Stimulated activated CD8-positive, alpha-beta memory T cell treated with anti-CD3 and anti-CD28 coated beads, Interleukin-4, amount 100 ng/mL, for 1 hour (primary cell): ENCODE measurements around the gene RIMS4.

ENCODE experiments used
- DNase-seq, 2 donors: peaks; one replicate each; pipeline ENCODE4 v3.0.0-alpha.2; 2020; ENCODE audit warnings: low read depth in 2 of 2, low spot score in 1 of 2

RIMS4 gene

DNA sequence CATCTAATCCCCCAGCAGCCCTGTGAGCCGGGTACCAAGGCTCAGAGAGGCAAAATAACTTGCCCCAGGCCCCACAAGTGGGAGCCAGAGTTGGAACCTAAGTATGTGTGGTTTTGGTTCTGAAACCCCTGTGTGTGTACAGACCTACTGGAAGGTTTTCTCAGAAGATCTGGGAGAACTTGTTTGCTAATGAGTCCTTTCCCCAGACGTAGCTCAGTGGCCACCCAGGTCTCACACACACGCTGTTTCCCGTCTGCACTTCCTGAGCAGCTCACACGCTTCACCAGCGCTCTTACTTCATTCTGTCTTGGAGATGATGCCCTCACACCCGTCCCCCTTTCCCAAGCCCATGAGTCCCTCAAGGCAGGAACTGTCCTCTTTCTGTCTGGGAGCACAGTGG lies 87.0 kb downstream of the RIMS4 start:
- no peak for DNase-seq

DNA sequence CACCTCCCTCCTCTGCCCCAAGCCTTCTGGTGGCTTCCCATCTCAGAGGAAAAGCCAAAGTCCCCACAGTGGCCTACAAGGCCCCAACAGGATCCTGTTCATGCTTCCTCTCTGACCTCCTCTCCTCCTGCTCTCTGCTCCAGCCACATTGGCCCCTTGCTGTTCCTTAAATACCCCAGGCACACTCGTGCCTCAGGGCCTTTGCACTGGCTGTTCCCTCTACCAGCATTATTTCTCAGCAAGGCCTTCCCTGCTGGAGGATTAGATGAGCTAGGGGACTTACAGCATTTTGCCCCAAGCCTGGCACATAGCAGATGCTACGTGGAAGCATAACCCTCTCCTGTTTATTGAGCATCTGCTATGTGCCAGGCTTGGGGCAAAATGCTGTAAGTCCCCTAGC lies 87.4 kb downstream of the RIMS4 start:
- no peak for DNase-seq

DNA sequence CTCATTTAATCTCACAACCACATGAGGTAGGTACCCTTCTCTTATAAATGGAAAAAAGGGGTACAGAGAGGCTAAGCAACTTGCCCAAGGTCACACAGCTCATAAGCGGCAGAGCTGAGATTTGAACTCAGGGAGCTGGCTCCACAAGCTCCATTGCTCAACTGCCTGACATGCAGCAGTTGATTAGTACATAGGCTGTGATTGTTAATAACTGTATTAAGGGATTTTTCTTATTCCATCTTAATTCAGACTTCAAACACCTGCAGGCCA lies 88.6 kb downstream of the RIMS4 start:
- DNase-seq, result no peak

DNA sequence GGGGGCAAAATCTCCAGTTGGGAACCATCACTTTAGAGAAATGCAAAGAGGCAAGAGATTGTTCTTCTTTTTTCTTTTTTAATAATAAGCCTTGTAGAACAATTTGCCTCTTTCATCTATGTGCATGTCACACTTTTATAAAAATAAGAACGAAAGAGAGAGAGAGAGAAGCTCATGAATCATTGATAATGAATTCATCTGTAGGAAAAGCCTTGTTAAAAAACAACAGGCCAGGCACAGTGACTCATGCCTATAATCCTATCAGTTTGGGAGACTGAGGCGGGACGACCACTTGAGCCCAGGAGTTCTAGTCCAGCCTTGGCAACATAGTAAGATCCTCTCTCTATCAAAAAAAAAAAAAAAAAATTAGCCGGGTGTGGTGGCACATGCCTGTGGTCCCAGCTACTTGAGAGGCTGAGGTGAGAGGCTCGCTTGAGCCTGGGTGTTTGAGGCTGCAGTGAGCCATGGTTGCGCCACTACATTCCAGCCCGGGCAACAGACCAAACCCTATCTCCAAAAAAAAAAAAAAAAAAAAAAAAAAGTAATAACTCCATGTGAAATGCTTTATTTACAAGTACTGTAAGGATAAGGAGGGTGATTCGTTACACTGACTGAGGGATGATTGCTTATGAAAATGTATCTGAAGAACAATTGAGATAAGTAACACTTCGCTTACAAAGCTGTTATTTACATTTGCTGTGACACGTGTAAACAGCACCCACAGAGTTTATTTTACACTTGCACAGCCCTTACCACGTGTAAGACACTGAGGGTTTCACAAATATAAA lies 89.2 kb downstream of the RIMS4 start:
- no peak for DNase-seq

DNA sequence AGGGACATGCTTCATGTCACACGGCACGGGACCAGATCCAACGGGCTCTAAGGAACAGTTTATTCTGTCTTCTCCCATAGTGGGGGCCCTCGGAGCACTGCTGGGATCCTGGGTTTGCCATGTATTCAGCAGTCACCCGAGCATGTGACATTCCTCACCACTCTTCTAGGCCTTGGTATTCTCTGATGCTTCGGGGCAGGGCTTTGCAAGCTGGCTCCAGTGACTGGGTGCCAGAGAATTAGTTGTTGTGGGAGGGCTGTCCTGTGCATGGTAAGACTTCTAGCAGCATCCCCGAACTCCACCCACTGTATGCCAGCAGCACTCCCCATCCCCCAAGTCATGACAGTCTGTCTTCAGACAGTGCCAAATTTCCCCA lies 89.7 kb downstream of the RIMS4 start:
- DNase-seq, result no peak

DNA sequence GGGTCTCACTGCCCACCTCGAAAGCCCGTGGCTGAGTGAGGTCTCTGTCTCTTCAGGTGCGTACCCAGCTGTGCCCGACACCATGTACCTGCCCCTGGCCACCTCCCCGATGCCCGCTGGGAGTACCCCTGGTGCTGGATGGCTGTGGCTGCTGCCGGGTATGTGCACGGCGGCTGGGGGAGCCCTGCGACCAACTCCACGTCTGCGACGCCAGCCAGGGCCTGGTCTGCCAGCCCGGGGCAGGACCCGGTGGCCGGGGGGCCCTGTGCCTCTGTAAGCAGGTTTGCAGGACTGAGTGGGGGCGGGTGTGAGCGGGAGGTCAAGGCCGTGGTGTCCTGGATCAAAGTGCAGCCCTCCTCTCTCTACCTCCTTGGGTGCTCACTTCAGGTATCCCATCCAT lies 90.5 kb downstream of the RIMS4 start:
- DNase-seq, result no peak

DNA sequence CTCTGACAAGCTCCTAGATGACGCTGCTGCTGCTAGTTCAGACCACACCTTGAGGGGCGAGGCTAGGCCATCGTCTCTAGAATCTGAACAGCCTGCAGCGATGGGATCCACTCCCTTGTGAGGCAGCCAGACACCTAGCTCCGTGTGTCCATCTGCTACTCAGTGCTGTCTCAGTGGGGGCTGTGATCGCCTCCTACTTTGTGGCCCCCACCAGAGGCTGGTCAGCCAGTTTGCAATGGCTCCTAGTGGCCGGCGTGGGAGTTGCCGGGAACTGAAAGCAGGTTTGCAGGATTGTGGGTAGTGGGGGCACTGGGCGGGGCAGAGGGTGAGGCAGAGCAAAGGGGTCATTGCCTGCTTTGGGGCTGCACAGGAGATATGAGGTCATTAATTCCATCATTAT lies 92.4 kb downstream of the RIMS4 start:
- DNase-seq, result no peak

DNA sequence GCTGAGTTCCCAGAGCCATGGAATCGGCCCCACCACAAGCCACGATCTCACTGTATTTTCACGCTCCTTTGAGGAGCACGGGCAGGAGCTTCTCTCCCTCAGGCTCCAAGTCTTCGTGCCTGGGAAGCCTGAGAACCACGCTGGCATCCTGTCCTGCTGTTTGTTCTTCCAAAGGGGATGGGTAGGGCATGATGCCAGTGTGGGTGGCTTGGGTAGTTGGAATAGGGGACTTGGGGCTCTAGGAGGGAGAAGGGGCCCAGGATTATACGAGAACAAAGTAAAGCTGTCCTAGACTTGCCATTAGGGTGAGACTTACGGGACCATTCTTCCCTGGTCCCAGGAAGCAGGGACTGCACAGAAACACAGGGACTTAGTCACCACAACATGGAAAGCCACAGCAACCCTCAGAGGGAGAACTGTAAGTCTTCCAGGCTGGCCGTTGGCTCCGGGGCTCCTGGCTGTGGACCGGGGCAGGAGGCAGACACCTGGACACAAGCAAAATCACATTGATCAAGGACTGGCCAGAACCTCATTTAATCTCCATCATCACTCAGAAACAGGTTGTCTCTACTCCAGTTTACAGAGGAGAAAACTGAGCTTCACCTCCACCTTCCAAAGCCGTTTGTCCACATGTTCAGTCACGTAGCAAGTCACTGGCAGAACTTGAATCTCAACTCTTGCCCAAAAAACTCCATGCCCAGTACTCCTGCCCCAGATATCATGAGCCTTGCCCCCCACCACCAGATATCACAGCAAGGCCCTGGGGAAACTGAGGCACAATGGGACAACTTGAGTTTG lies 93.8 kb downstream of the RIMS4 start:
- DNase-seq, result no peak

DNA sequence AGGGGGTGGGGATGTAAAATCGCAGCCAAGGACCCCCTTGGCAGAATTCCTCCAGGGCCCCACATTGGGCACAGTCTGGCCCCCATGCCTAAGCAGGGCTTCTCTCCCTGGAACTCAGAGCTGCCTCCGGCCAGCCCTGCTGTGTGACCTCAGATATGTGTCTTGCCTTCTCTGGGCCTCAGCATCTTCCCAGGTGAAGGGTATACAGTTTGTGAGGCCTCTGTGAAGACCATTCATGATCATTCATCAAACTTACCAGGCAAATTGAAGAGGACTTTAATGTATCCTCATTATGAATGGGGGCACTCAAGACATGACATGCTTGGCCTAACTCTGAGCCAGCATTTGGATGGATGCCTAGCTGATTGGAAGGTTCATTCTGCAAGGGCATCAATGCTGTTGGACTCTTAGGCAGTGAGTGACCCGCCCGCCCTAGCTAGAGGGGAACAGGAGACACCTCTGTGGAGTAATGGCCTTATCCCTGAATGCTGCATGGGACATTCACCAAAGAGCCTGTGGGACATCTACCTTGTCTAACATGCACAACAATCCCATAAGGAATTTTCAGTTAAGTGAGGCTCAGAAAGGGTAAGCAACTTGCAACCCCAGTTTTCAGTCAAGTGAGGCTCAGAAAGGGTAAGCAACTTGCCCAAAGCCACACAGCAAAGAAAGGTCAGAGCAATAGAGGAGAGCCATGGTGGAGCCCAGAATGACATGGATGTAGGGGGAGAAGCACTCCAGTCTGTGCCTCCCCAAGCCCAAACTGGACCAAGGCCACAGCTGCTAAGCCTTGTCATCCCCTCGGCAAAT lies 94.6 kb downstream of the RIMS4 start:
- DNase-seq, result no peak

DNA sequence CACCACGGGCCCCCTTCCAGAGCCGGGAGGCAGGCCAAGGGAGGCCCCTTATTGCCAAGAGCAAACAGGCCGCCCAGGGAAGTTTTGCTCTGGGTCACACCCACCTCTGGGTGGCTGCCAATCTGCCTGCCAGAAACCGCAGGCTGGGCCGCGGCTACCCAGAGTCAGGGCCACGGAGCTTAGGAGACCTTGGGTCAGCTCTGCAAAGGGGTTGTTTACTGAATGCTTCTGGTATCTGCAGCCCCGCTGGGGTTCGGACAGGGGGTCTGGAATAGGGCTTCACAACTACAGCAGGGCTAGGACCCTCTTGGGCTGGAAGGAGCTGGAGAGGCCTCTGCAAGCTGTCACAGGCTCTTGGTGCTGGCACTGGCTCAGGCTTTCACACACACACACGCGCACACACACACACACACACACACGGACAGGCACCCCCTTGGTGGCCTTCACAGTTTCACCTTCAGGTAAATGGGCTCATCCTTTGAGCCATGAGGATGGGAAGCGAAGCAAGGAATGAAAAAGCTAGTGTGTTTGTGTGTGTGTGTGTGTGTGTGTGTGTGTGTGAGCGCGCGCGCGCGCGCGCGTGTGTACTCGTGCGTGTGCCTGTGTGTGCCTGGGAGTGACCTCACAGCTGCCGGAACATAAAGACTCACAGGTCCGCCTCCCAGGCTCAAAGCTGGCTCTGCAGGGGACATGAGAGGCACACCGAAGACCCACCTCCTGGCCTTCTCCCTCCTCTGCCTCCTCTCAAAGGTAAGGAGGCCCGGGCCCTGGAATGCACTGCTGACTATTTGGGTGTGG lies 95.4 kb downstream of the RIMS4 start, which contains the start of gene CCN5:
TSS of gene CCN5 (plus strand) at position 669 of the 798 bp plus-strand sequence. CDS start at position 691, 22 bp downstream.
- DNase-seq, result no peak

DNA sequence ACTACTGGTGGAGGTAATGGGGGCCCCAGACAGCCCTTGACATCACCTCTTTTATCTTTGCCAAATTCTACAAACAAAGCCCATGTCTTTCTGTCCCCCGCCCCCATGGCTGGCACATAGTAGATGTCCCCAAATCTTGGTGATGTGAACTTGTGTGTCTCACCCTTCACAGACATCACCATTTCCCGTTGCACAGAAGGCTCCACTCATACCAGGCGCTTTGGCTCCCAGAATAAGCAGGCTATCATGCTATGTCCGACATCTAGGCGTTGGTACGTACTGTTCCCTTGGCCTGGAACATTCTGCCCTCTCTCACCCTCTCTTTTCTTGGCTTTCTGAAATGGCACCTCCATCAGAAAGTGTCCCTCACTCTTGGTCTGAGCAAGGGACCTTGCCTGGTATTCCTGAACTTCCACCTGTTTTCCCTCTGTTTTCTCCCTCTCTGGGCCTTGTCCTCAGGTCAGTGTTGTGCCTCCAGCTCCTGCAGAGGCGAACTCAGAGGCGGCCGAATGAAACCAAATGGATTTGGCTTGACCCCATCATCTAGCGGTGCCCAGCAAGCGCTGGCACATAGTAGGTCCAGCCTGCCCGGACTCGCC lies 96.1 kb downstream of the RIMS4 start:
- DNase-seq, result no peak

DNA sequence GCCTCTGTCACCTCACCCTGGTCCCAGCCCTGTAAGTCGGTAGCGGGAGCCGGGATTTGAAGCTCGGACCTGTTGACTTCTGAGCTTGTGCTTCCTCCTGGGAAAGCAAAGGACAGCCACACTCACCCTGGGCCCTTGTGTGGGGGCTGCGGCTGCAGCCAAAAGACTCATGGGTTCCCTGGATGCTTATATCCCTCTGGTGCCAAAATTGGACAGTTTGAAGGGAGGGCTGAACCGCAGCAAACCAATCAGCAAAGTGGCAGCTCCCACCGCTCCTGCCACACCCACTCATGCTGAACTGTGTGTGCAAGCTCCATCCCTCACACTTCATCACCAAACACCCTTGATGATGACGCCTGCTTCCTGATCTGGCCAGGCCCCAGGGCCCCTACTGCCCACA lies 99.1 kb downstream of the RIMS4 start:
- DNase-seq, result no peak

DNA sequence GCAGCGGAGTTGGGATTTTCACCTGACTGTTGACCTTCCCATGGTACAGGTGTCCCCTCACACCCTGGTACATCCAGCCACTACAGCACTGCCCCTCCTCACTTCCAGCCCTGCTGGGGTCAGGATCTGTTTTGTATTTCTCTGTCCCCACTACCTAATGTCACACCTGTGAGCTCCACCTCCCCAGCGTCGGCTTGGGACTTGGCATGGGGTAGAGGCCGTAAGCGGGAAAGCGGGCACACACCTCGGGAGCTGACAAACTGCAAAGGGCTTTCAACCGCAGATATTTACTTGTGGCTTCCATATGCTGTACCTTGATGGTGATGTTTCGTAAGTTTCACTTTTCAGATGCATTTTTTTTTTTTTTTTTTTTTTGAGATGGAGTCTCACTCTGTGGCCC lies 100.5 kb downstream of the RIMS4 start:
- DNase-seq, result no peak

DNA sequence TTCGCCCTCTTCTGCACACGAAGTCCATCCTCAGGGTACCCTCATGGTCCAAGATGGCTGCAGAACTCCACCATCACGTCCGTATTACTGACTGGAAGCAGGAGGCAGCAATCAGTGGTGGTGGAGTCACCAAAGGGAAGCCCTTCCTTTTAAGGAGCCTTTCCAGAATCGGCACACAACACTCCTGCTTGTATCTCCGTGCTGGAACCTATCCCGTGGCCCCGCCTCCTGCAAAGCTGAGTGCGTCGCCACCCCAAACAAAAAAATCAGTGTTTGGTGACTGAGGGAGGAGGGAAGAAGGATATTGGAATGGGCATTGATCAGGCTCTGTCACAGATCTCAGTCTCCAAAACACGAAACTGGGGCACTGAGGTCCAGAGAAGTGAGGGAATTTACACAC lies 101.0 kb downstream of the RIMS4 start:
- no peak for DNase-seq

DNA sequence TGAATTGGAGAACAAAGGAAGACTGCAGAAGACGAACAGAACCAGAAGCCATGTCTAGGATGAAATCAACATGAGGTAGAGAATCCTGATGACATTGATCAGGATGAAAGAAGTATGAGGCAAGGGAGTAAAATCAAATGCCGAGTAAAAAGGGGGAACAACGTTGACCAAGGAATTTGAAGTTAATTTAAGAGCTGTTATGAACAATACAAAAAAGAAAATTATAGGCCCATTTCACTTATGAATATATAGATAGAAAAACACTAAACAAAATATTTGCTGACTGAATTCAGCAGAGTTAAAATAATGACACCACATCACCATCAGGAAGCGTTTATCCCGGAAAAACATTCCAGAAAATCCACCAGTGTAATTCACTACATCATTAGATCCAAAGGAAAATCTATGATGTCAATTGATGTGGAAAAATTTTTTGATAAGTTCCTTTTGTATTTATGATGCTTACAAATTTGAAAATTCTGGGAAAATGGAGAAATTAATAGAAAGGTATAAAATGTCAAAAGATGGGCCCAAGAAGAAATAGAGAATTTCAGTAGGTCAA lies 103.2 kb downstream of the RIMS4 start:
- no peak for DNase-seq

DNA sequence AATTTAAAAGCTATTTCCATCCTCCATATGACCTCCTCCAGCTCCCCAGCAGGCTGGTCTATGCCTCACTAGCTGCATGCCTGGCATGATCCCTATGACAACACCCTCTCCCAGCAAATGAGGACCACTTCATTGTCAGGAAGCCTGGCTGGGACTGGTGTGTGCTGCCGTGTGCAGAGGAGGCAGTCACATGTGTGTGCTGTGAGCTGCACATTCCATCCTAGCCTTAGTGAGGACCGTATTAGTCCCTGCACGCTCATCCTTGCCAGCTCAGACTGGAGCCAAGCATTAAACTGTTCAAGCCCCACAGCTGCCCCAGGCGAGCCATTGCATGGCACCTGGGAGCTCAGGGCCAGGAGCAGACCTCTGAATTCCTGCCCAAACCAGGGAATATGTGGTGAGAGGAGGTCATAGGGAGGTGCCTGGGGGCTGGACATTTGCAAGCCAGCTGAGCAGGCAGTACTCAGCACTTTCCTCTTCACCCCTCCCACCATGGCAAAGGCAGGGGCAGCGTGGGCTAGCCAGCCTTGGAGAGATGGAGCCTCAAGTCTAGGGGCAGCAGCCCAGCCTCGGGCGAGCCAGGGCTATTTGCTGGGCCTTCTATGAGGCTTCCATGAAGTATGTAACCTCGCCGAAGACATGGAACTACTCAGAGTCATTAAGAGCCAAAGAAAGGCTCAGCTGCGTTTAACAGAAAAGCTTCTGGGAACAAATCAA lies 103.9 kb downstream of the RIMS4 start:
- no peak for DNase-seq

DNA sequence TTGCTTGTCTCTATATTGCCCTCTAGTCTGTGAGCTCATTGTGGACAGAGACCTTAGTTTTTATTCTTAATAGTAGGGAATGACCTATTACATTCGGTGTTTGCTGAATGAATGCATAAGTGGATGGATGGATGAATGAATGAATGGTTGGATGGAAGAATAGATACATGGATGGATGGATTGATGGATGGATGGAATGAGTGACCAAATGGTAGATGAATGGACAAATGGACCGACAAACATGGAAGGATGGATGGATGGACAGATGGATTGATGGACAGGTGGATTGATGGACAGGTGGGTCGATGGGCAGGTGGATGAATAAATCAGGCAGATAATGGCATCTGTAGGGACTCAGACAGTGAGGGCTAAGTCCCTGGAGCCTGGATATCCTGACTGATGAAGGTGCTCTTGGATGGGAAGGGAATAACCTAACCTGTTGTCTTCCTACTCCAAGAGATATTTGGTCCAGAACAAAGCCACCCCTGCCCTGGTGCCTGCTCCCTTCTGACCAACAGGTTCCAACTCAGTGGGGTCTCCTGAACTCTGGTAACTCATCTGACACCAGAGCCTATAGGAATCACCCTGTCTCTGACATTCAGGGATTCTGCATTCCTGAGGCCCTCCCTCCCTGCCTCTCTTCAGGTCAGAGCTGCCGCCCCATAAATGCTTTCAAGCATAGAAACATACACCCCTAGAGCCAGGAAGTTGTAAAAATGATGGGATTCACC lies 104.8 kb downstream of the RIMS4 start:
- no peak for DNase-seq

DNA sequence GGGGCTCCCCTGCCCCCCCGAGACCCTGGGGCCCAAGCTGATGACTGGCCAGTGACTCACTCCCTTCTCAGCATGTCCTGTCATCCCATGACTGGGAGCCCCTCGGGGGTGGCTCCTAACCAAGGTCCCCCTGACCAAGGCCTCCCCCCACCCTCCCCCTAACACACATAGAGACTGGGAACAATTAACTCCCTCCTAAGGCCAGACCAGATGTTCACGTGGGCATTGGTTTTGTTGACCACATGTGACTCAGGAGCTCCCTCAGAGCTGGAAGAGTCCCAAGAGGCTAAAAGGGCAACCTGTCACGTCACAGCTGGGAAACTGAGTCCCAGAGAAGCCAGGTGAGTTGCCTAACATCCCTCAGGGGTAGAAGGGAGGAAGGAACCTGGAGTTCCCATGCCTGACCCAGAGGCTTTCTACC lies 105.8 kb downstream of the RIMS4 start:
- DNase-seq, result no peak

DNA sequence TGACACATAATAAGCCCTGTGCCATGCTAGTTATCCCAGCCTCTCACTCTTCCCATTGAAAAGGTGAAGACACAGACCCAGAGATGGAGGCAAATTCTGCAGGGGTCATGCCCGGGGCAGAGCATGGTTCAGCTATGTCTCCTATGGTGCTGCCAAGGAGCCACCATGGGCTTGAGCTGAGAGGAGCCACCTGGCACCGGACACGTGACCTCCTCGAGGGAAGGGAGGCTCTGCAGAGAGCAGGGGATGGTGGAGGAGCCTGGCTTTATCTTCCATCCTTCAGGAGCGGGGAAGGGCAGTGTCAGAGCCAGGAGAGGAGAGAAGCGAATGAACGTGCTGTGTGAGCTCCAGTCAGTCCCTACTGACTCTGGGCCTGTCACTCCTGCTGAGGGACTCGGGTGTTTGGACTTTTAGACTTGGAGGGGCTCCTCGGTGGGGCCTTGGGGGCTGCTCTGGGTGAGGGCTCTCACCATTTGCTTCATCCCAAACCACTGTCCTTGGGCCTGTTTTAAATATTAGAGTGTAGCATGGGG lies 106.3 kb downstream of the RIMS4 start:
- DNase-seq, result no peak
